ENCODE data around the gene KIAA1217.

Gene KIAA1217

GRCh38 chr10:24242562-24242961 lies 33.6 kb downstream of the KIAA1217 start:
- no peak for DNase-seq

GRCh38 chr10:24246365-24246764 lies 37.4 kb downstream of the KIAA1217 start:
- no peak for DNase-seq

GRCh38 chr10:24247841-24248240 lies 38.9 kb downstream of the KIAA1217 start:
- no peak for DNase-seq

GRCh38 chr10:24249829-24250415 lies 41.0 kb downstream of the KIAA1217 start:
- DNase-seq: no peak

GRCh38 chr10:24251547-24251946 lies 42.6 kb downstream of the KIAA1217 start:
- DNase-seq: no peak

GRCh38 chr10:24254180-24254579 lies 45.2 kb downstream of the KIAA1217 start:
- no peak for DNase-seq

GRCh38 chr10:24255115-24255880 lies 46.4 kb downstream of the KIAA1217 start:
- no peak for DNase-seq

GRCh38 chr10:24255881-24256311 lies 47.0 kb downstream of the KIAA1217 start:
- no peak for DNase-seq

- DNase-seq: no peak
Observed at GRCh38 chr10:24256619-24257107, 47.7 kb downstream of the KIAA1217 start.

GRCh38 chr10:24257588-24257987 lies 48.6 kb downstream of the KIAA1217 start:
- no peak for DNase-seq

- DNase-seq: no peak
Observed at GRCh38 chr10:24259365-24260130, 50.6 kb downstream of the KIAA1217 start.

GRCh38 chr10:24261627-24262026 lies 52.7 kb downstream of the KIAA1217 start:
- DNase-seq: no peak

GRCh38 chr10:24262929-24263590 lies 54.1 kb downstream of the KIAA1217 start:
- no peak for DNase-seq

GRCh38 chr10:24269476-24269875 lies 60.5 kb downstream of the KIAA1217 start:
- DNase-seq: no peak

- DNase-seq: no peak
Observed at GRCh38 chr10:24272374-24272773, 63.4 kb downstream of the KIAA1217 start.

- DNase-seq: no peak
Observed at GRCh38 chr10:24277277-24277676, 68.3 kb downstream of the KIAA1217 start.

GRCh38 chr10:24277771-24278170 lies 68.8 kb downstream of the KIAA1217 start:
- no peak for DNase-seq

GRCh38 chr10:24278176-24278889 lies 69.4 kb downstream of the KIAA1217 start:
- no peak for DNase-seq

GRCh38 chr10:24279166-24279565 lies 70.2 kb downstream of the KIAA1217 start:
- no peak for DNase-seq

- DNase-seq: no peak
Observed at GRCh38 chr10:24287559-24288195, 78.7 kb downstream of the KIAA1217 start.

- no peak for DNase-seq
Observed at GRCh38 chr10:24288581-24288980, 79.6 kb downstream of the KIAA1217 start.

GRCh38 chr10:24289235-24289634 lies 80.3 kb downstream of the KIAA1217 start:
- DNase-seq: no peak
